Measurements from ENCODE around the gene HNRNPH2. TPM values are rescaled to one million over a fixed set of nuclear protein-coding genes. Genes with fewer than 3 reads are reported as not detected.

HNRNPH2 gene
- total and polyA plus RNA-seq, 11 donors, result 36.5 to 71.9 (median 56.8) TPM

- peak within 1 kb of the TSS in 1 of 12 donors; percentile 74 for H3K27ac ChIP-seq
- H3K36me3 ChIP-seq, result no peaks in the 10 kb centered on the region
- intact Hi-C loops (cut with DNase I), result no loop called here
- DNase-seq (no peak), ATAC-seq (peak in 1 of 4 donors; percentile 41)
- H3K4me1 ChIP-seq, result no peaks in the 10 kb centered on the region
- no peaks in the 10 kb centered on the region for H3K27me3 ChIP-seq
- no peaks in the 10 kb centered on the region for H3K9me3 ChIP-seq
- WGBS, 4 donors, result 66 to 78% (median 71%) methylated on average over 9 of the region's 9 CpGs
- TF ChIP-seq, protein P1, sequence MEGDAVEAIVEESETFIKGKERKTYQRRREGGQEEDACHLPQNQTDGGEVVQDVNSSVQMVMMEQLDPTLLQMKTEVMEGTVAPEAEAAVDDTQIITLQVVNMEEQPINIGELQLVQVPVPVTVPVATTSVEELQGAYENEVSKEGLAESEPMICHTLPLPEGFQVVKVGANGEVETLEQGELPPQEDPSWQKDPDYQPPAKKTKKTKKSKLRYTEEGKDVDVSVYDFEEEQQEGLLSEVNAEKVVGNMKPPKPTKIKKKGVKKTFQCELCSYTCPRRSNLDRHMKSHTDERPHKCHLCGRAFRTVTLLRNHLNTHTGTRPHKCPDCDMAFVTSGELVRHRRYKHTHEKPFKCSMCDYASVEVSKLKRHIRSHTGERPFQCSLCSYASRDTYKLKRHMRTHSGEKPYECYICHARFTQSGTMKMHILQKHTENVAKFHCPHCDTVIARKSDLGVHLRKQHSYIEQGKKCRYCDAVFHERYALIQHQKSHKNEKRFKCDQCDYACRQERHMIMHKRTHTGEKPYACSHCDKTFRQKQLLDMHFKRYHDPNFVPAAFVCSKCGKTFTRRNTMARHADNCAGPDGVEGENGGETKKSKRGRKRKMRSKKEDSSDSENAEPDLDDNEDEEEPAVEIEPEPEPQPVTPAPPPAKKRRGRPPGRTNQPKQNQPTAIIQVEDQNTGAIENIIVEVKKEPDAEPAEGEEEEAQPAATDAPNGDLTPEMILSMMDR (IDR thresholded peaks at IDR 0.05), result no peak
- no peak for TF ChIP-seq POLR2A (IDR thresholded peaks at IDR 0.05)
- peak within 1 kb of the TSS in 3 of 12 donors; percentile 21 to 50 (median 26) for H3K4me3 ChIP-seq
These were observed 22.1 kb upstream of the HNRNPH2 start, which contains the start of gene BTK for GRCh38 chrX:101385795-101386541. TSS of gene BTK (minus strand) at chrX:101386191. CDS start at chrX:101375284, 10,907 bp downstream.

DNA sequence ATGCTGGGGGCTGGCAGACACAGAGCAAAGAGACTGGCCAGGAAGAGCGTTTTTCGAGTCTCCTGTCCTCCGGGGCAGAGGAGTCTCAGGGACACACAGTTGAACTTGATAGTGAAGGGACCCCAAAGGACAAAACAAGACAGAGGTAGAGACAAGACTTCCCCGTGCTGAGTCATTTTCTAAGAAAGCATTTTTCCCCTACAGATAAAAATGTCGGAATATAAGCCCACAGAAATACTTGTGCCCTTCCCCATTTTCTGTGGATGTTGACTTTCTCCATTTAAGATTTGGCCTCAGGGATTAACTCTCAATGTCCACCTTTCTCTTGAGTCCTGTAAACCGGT is 21.5 kb upstream of the HNRNPH2 start:
- Histone ChIP-seq H3K9me3 (no peaks in the 10 kb centered on the region), H3K36me3 (no peaks in the 10 kb centered on the region), H3K4me3 (no peak overlapping the region), H3K4me1 (peaks cover 0 to under 1% (median 0%) of the 10 kb centered on the region in 12 donors), H3K27me3 (no peaks in the 10 kb centered on the region), H3K27ac (peak overlapping the region in 1 of 12 donors; percentile 74)
- ATAC-seq, result no peak
- TF ChIP-seq, protein P1 (IDR thresholded peaks at IDR 0.05), result no peak
- TF ChIP-seq POLR2A (IDR thresholded peaks at IDR 0.05), result no peak
- no peak for DNase-seq
- 61 to 79% (median 64%) methylated on average over 6 of the region's 6 CpGs for WGBS, 4 donors
- intact Hi-C loops (cut with DNase I), result no loop called here

DNA sequence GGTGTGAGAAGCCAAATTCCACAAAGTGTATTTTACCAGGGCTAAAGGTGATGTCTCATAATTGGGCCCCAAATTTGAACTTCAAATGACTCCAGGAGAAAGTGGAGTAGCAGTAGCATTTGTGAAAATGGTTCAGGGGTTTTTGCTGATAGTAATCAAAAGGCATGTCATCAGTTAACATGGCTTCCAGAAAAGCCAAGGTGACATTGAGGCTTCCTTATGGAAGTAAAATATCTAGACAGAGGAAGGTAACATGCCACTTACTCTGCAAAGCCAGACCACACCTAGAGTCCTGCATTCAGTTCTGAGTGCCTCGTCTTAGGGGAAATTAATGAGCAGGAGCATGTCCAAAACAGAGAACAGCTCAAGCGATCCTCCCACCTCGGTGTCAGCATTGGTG is 19.4 kb upstream of the HNRNPH2 start:
- Histone ChIP-seq H3K27ac (no peak overlapping the region), H3K9me3 (no peaks in the 10 kb centered on the region), H3K27me3 (no peaks in the 10 kb centered on the region), H3K36me3 (peaks cover 0 to 18% (median 11%) of the 10 kb centered on the region in 9 donors), H3K4me3 (no peak overlapping the region), H3K4me1 (peaks cover 0 to 11% (median 0%) of the 10 kb centered on the region in 12 donors)
- intact Hi-C loops (cut with DNase I), result no loop called here
- ATAC-seq (no peak), DNase-seq (no peak)
- 82 to 95% (median 89%) methylated on average over 3 of the region's 3 CpGs for WGBS, 4 donors
- TF ChIP-seq, protein P1 (IDR thresholded peaks at IDR 0.05), result no peak
- TF ChIP-seq POLR2A (IDR thresholded peaks at IDR 0.05), result no peak

GRCh38 chrX:101390664-101391525 is 17.1 kb upstream of the HNRNPH2 start, which contains the start of gene RPL36A:
TSS of gene RPL36A (plus strand) at chrX:101391011. CDS start at chrX:101391044, 33 bp downstream.
- TF ChIP-seq POLR2A (IDR thresholded peaks at IDR 0.05), result peak in 1 of 2 donors; percentile 75
- TF ChIP-seq, protein P1 (IDR thresholded peaks at IDR 0.05), result peak; percentile 45 to 88 (median 62)
- Histone ChIP-seq H3K4me3 (peak within 1 kb of the TSS; percentile 17 to 91 (median 62)), H3K4me1 (peaks cover 0 to 11% (median 0%) of the 10 kb centered on the region in 12 donors), H3K9me3 (no peaks in the 10 kb centered on the region), H3K36me3 (peaks cover 0 to 35% (median 21%) of the 10 kb centered on the region in 9 donors), H3K27ac (peak within 1 kb of the TSS in 10 of 12 donors; percentile 46 to 79 (median 69)), H3K27me3 (no peaks in the 10 kb centered on the region)
- peak; percentile 97 to 100 (median 98) for ATAC-seq
- intact Hi-C loops (cut with DNase I), result no loop called here
- WGBS, 4 donors, result 0 to 48% (median 20%) methylated on average over 47 of the region's 47 CpGs
- DNase-seq, result peak; percentile 82 to 91 (median 84)

All from heart left ventricle (tissue), 16 donors.